ENCODE data around the gene KIF18A. TPM values are rescaled to one million over a fixed set of nuclear protein-coding genes. Genes with fewer than 3 reads are reported as not detected.

The KIF18A gene
- total and polyA plus RNA-seq, 2 of the 8 experiments (the other 6 are each of a cell fraction or from before 2014, with no cell fraction given): 4.0 to 23.3 TPM

DNA sequence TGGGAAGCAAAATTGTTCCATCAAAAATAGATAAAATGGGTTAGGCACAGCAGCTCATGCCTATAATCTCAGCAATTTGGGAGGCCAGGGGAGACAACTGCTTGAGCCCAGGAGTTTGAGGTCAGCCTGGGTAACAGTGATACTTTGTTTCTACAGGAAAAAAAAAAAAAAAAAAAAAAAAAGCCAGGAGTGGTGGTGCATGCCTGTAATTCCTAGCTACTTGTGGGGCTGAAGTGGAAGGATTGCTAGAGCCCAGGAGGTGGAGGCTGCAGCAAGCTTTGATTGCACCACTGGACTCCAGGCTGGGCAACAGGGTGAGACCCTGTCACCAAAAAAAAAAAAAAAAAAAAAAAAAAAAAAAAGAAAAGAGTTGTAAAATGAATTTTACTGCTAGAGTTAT, 49.6 kb downstream of the KIF18A start:
- no peak for DNase-seq (ENCODE audit: low read depth in 1 of 2, low spot score in 2 of 2)
- no peak overlapping the region for H2BK12ac ChIP-seq (ENCODE audit: low read depth, low read length)

More for the DNA sequence above, 49.6 kb downstream of the KIF18A start:
- no peaks in the 10 kb centered on the region for H3K79me1 ChIP-seq (ENCODE audit: low read depth, low read length)
- H4K8ac ChIP-seq (ENCODE audit: extremely low read depth, insufficient read depth, low read length): no peak overlapping the region
- peaks cover 0 to 18% (median 7%) of the 10 kb centered on the region in 4 experiments; a peak in 5 of 8 replicates for H3K36me3 ChIP-seq (ENCODE audit: control insufficient read depth in 2 of 4, insufficient read depth in 4 of 4, low read length in 3 of 4)
- no peaks in the 10 kb centered on the region for H3K4me1 ChIP-seq (replicated peaks in 1 of 4; ENCODE audit: control insufficient read depth in 3 of 4, insufficient read depth in 4 of 4, low read length in 3 of 4)
- H3K27me3 ChIP-seq (replicated peaks in 1 of 4; ENCODE audit: control insufficient read depth in 3 of 4, extremely low read depth in 1 of 4, insufficient read depth in 3 of 4, low read length in 3 of 4): no peaks in the 10 kb centered on the region
- no peak overlapping the region for H3K18ac ChIP-seq (ENCODE audit: extremely low read depth, low read length)
- no peak overlapping the region for H3K9ac ChIP-seq (replicated peaks in 1 of 4; ENCODE audit: extremely low read depth in 1 of 4, low read depth in 3 of 4, low read length in 3 of 4)
- H3K9me3 ChIP-seq (ENCODE audit: insufficient read depth in 2 of 2, low read depth in 1 of 2, low read length in 1 of 2): no peaks in the 10 kb centered on the region
- no peak overlapping the region for H3K4me2 ChIP-seq (ENCODE audit: insufficient read depth in 1 of 2, low read depth in 2 of 2, low read length in 2 of 2)
- no peak overlapping the region for H3K4ac ChIP-seq (replicated peaks; ENCODE audit: insufficient read length, low read depth, low read length)
- no peak overlapping the region for H4K5ac ChIP-seq (ENCODE audit: insufficient read length, low read depth, low read length)
- no peak overlapping the region for H2AFZ ChIP-seq (ENCODE audit: low read length)
- no peak overlapping the region for H3K4me3 ChIP-seq (ENCODE audit: extremely low read depth in 1 of 4, insufficient read depth in 2 of 4, low read depth in 3 of 4, low read length in 4 of 4)
- TF ChIP-seq EZH2 (IDR thresholded peaks at IDR 0.05; ENCODE audit: low read depth, low read length, severe bottlenecking) (no peak), HDAC2 (IDR thresholded peaks at IDR 0.05; ENCODE audit: borderline replicate concordance in 1 of 2, low read depth in 2 of 2, low read length in 2 of 2) (no peak), BCL11A (IDR thresholded peaks at IDR 0.05; ENCODE audit: low read depth in 2 of 2, low read length in 2 of 2) (no peak), YY1 (IDR thresholded peaks at IDR 0.05; ENCODE audit: low read depth, low read length) (no peak), FOSL1 (IDR thresholded peaks at IDR 0.05; ENCODE audit: insufficient read depth, low read depth, low read length) (no peak), TEAD4 (IDR thresholded peaks at IDR 0.05; ENCODE audit: low read depth, low read length) (no peak), POU5F1 (IDR thresholded peaks at IDR 0.05; ENCODE audit: low read depth, low read length) (no peak), ASH2L (IDR thresholded peaks at IDR 0.05; ENCODE audit: low read length) (no peak), GABPA (IDR thresholded peaks at IDR 0.05; ENCODE audit: borderline replicate concordance, insufficient read depth, low read length) (no peak), JUND (IDR thresholded peaks at IDR 0.05; ENCODE audit: low read length) (no peak), EP300 (IDR thresholded peaks at IDR 0.05; ENCODE audit: borderline replicate concordance in 1 of 2, low read depth in 2 of 2, low read length in 2 of 2) (no peak)
- no peak overlapping the region for H2AK5ac ChIP-seq (ENCODE audit: low read depth, low read length)
- FAIRE-seq: no peak
- H2BK5ac ChIP-seq (ENCODE audit: low read depth, low read length): no peak overlapping the region
- no peaks in the 10 kb centered on the region for H4K20me1 ChIP-seq (replicated peaks in 1 of 2; ENCODE audit: control insufficient read depth in 1 of 2, insufficient read depth in 2 of 2, low read length in 2 of 2)
- H3K14ac ChIP-seq (ENCODE audit: insufficient read length): no peak overlapping the region
- no peak overlapping the region for H4K91ac ChIP-seq (replicated peaks; ENCODE audit: insufficient read length, low read length)
- ChIA-PET CTCF (ENCODE audit: partially characterized antibody) (interaction anchor here (0.6 kb wide), 1 partner anchor 180 kb away, joined by 3 read pairs; no protein-coding TSS in a partner anchor), POLR2A (ENCODE audit: partially characterized antibody) (no interaction called here)
- no peaks in the 10 kb centered on the region for H3K79me2 ChIP-seq (ENCODE audit: control insufficient read depth in 1 of 2, insufficient read depth in 2 of 2, low read length in 2 of 2)
- H2BK20ac ChIP-seq (ENCODE audit: low read length): no peak overlapping the region
- H2BK15ac ChIP-seq (ENCODE audit: low read length): no peak overlapping the region
- H3K27ac ChIP-seq (ENCODE audit: low read depth, low read length): no peak overlapping the region
- no peaks in the 10 kb centered on the region for H3K23me2 ChIP-seq (ENCODE audit: low read depth, low read length)
- no peak overlapping the region for H2BK120ac ChIP-seq (replicated peaks; ENCODE audit: low read depth, low read length)
- H3K23ac ChIP-seq (ENCODE audit: insufficient read length): no peak overlapping the region
- H3K56ac ChIP-seq (replicated peaks; ENCODE audit: insufficient read length, low read depth, low read length): no peak overlapping the region
